HCT116 (cell line): ENCODE results near the gene MSMO1.

ENCODE experiments used
- CEBPB ChIP-seq: IDR thresholded peaks from 2 replicates; pipeline ENCODE4 v1.6.1; 2012; ENCODE audit warnings: low read depth
- ELF1 ChIP-seq: IDR thresholded peaks from 2 replicates; pipeline ENCODE4 v1.6.1; 2012; ENCODE audit warnings: low read depth, borderline replicate concordance
- MAX ChIP-seq: IDR thresholded peaks from 2 replicates; pipeline ENCODE4 v1.6.1; 2012
- POLR2AphosphoS5 ChIP-seq: IDR thresholded peaks from 2 replicates; pipeline ENCODE4 v1.6.1; 2011; ENCODE audit warnings: mild to moderate bottlenecking, low read depth, low read length, moderate library complexity
- RAD21 ChIP-seq: IDR thresholded peaks from 2 replicates; pipeline ENCODE4 v1.6.1; 2012; ENCODE audit warnings: low read depth, mild to moderate bottlenecking

- TF ChIP-seq CEBPB (no peak), ELF1 (no peak), MAX (no peak), RAD21 (no peak), POLR2AphosphoS5 (no peak)
These were observed 32.6 kb upstream of the MSMO1 start for GRCh38 chr4:165294907-165295306.
